Activated T-cell treated with anti-CD3 and anti-CD28 coated beads, Interleukin-2, amount 50 U/mL, for 48 hours (primary cell): ENCODE data around the gene PROSER1.
"Not testable (repeated sequence)": the region's sequence is repeated elsewhere in the genome, so short reads cannot be mapped to it uniquely, and the experiment has no call there.

Experiments
- DNase-seq, 2 experiments: peaks; one replicate each; pipeline ENCODE4 v3.0.0-alpha.2; 2020

The PROSER1 gene

DNA sequence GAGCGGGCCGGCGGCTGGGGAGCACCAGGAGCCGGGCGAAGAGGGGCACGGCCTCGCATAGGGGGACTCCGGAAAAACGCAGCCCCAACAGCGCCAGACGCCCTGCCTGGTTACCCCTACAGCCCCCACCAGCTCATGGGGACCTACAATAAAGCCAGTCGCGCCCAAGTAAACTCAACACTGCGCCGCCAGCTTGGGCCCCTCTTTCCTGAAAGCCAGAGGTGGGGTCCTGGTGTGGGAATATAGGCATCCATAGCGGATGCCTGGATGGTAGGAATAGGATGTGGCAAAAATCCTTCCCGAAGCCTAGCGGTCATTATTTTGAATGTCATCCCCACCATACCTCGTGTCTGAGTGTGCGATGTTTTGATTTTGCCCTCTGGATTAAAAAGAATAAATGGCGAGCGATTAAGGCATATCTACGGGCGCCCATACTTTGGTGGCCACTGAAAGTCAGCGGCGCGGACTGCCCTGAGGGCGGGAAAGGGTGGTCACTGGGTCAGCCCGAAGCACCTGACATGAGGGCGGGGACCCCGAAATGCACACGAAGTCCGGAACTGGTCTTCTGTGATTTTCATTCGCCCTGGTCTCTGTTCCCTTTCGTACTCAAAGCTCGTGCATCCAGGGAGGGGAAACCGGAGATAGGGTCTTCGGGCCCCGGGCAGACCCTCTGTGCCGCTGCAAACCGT is at the start of gene PROSER1, which contains the start of gene NHLRC3:
PROSER1 (minus strand) TSS at position 210 of the 689 bp plus-strand sequence. CDS start 847 bp downstream, outside the sequence.
NHLRC3 (plus strand) TSS at position 577 of the 689 bp plus-strand sequence. CDS start 184 bp downstream, outside the sequence.
- peak; percentile 86 to 88 for DNase-seq

DNA sequence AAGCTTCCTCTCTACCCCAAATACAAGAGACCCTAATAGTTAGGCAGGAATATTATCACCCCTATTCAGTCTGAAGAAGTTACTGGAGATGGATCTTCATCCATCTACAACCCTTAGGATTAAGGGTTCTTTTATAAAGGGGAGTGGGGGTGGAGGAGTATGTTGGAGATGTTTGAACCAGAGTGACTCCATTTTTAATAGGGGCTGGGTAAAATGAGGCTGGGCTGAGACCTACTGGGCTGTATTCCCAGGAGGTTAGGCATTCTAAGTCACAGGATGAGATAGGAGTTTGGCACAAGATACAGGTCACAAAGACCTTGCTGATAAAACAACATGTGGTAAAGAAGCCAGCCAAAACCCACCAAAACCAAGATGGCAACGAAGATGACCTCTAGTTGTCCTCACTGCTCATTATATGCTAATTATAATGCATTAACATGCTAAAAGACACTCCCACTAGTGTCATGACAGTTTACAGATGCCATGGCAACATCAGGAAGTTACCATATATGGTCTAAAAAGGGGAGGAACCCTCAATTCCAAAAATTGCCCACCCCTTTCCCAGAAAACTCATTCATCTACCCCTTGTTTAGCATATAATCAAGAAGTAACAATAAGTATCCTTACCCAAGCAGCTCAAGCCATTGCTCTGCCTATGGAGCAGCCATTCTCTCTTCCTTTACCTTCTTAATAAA is 48.5 kb upstream of the PROSER1 start:
- not testable (repeated sequence) for DNase-seq

DNA sequence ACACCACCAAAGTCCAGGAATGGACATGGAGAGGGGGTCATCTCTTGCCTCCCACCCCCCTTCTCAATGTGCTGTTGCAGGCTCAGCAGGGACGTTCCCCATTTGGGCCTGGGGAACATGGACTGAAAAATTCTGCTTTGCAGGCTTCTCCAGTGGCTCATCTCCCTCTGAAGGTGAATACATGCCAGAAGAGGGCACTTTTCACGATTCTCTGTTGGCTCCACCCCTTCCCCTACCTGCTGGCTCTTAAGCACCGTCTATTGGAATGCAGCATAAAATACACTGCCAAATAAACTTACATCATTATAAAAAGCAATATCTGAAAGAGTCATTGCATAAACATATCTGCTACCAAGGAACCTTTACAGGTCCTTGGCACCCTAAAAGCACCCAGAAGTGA is 36.1 kb upstream of the PROSER1 start:
- no peak for DNase-seq

DNA sequence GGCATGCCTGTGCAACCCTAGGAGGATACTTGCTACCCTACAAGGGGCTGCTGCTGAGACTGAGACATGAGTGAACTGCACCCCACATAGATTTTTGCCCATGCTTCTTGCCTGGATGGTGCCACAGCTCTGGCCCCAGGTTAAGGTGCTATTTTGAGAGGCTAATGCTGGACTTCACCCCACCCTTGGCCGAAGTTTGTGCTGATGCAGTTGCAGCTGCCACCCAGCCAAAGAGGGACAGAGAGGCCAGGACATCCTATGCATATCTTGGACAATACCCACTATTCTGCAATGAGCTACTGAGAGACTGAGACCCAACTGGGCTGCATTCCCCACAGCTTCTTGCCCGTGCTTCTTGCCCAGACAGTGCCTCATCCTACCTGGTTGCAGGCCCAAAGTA is 35.0 kb upstream of the PROSER1 start:
- DNase-seq: no peak

DNA sequence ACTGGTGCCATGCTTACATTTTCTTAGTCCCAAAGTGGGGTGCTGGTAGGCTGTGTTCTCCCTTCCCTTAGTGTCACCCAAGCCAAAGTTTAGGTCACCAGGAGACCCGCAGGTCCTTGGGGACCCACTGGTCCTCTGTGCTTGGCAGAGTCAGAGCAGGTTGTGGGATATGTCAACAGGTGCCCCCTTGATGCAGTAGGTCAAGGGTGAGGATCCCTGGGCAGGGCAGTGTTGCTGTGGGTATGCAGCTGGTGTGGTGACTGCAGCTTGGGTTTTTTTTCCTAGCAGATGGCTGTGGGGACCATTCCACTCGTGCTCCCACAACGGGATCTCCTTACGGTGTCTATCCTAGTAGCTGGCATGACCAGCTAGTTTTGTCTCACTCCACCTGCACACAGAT is 24.1 kb upstream of the PROSER1 start:
- no peak for DNase-seq

DNA sequence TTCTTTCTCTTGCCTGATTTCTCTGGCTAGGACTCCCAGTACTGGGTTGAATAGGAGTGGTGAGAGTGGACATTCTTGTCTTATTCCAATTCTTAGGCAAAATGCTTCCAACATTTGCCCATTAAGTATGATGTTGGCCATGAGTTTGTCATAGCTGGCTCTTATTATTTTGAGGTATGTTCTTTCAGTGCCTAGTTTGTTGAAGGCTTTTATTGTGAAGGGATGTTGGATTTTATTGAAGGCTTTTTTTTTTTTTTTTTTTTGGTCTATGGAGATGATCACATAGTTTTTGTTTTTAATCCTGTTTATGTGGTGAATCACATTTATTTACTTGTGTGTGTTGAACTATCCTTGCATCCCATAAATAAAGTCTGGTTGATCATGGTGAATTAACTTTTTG is 20.2 kb upstream of the PROSER1 start:
- DNase-seq: no peak

DNA sequence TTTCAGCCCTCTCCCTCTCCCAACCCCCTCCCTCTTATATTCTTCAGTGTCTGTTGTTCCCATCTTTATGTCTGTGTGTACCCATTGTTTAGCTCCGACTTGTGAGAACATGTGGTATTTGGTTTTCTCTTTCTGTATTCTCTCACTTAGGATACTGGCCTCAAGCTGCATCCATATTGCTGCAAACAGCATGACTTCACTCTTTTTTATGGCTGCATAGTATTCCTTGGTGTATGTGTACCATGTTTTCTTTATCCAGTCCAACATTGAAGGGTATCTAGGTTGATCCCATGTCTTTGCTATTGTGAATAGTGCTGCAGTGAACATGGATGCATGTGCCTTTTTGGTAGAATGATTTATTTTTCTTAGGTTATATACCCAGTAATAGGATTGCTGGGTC is 18.1 kb upstream of the PROSER1 start:
- DNase-seq: no peak

DNA sequence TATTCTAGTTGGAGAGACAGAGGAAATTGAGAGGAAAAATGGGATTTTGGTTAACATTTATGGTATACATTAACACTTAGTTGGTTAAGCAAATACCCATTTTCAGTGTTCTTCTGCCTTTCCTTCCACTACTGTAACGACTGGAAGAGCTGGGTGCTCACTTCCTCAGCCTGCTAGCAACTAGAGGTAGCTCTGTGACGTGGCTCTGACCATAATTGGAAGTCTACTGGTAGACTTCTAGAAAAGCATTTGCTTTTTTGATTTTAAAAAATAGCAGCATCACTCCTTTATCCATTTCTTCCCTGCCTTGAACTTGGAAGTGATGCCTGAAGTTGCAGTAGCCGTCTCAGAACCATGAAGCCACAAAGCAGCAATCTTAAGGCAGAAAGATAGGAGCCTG is 16.2 kb upstream of the PROSER1 start:
- DNase-seq: no peak

DNA sequence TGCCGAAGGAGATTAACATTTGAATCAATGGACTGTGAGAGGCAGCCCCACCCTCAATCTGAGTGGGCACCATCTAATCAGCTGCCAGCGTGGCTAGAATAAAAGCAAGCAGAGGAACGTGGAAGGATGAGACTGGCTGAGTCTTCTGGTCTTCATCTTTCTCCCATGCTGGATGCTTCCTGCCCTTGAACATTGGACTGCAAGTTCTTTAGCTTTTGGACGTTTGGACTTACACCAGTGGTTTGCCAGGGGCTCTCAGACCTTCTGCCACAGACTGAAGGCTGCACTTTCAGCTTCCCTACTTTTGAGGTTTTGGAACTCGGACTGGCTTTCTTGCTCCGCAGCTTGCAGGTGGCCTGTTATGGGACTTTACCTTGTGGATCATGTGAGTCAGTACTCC is 15.1 kb upstream of the PROSER1 start:
- no peak for DNase-seq

DNA sequence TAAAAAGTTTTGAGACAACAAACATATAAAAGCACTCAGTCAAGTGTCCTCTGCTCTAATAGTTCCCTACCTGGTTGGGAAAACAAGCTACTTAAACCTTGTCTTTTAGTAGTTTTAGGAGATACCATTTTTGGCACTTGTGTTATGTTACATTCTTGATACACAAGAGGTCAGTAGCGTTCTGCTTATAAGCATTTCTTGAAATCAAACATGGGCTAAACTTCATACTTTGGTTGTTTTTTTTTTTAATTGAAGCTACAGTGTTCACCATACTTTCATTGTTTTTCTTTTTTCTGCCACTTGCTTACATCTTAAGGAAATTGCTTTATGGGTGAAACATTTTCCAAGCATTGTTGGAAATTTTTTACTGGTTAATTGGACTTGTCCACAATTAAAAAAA is 13.3 kb upstream of the PROSER1 start:
- DNase-seq: no peak

DNA sequence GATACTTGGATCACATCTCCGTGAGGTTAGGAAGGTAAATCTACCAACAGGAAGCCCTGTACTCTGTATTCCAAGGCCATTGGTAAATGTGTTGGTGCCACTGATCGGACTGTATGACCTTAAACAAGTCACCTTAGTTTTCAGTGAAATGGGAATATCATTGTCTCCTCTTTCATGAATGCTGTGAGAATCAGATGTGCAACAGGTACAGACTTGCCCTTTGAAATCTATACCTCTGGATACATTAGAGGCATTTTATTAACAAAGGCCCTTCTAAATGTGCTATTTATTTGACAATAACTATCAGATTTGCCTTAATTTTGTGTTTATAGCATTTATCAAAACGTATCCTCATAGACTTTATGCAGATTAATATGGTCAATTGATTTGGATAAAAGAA is 11.4 kb upstream of the PROSER1 start:
- DNase-seq: no peak

DNA sequence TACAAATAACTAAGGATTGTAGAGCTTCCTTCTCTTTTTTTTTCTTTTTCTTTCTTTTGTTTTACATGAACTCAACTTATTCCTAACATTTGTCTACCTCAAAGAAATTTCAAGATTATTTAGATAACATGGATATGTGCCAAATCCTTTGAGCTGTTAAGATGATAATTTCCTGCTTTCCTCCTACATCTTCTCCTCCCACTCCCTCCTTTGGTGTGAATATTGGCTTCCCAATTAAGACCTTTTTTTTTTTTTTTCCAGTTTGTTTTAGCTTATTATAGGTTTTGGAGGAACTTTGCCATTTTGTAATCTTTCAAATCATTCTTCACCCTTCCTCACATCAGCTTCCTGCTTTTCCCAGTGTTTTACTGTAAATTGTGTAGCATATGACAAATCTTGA is 10.9 kb upstream of the PROSER1 start:
- no peak for DNase-seq

DNA sequence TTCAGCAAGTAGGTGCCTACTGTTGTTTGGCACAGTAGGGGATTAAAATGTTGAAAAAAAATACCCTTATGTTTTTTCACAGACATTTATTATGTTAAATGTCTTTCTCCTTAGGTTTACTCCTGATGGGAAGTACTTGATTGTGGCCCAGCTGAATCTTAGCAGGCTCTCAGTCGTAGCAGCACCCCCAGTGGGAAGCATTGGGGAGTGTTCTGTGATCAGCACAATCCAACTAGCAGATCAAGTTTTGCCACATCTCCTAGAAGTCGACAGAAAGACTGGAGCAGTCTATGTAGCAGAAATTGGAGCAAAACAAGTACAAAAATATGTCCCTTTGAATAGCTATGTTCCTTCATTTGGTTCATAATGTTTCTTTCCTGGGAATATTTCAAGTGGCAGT is 9.7 kb upstream of the PROSER1 start:
- DNase-seq: no peak

DNA sequence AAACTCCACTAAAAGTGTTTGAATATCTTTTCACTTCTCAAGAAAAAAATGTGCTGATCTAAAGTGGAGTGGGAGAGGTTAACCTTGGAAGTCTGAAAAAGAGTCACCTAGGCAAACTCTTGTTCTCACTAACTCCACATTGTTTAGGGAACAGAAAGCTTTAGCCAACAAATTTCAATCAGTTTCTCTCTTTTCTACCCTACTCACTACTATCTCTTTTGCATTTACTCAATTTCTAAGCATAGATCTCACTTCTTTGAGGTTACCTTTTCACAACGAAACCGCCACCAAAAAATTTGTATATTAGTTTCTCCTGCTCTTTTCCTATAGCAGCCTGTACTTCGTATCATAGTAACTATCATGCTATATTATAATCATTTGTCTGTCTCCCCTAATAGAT is 6.6 kb upstream of the PROSER1 start:
- DNase-seq: no peak

DNA sequence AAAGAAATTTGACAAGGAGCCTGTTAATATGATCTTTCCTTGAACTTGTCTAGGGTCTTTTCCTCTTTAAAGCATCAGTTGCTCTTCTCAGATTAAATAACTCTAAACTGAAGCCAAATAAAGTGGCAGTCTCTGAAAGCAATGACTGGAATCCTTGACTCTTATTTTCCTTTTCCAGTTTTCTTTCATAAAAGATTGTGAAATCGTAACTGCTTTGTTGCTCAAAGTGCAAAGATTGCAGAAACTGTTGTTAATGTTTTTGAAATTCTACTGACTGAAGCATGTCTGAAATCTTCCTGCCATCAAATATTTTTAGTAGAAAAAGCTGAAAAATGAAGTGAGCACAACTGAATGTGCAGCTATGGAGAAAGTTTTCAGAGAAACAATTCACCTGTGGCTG is 2.3 kb upstream of the PROSER1 start:
- DNase-seq: no peak

DNA sequence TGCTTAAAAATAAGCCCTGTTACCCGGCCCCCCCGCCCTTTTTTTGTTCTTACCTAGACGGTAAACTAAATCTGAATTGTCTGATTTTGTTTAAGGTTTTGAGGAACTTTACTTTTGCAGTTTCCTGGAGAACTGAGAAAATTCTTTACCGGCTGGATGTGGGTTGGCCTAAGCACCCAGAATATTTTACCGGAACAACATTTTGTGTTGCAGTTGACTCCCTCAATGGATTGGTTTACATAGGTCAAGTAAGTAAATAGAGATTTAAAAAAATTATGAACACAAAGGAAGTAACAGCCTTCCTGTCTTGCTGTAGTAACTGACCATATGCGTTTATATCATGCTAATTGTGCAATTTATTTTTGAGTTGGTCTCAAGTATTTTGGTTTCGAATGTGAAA is 1.2 kb upstream of the PROSER1 start:
- DNase-seq: no peak

DNA sequence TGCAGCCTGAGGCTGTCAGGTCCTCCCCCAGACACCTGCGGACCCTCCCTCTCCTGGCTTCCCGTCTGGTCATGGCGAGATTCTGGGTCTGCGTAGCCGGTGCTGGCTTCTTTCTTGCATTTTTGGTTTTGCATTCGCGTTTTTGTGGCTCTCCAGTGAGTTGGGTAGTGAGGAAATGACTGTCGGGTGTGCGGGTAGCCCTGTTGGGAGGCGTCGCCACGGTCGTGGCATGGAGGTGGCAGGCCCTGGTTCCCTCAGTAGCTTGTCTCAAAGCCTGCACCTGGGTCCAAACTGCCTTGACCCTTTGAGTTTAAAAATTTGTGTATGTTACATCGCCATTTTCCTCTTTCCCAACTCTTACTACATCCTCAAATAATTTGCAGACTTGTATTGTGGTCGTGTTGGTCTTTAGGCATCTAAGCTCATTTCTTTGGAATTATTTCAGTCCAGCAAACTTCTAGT is 711 bp upstream of the PROSER1 start:
- peak; percentile 75 to 78 for DNase-seq

DNA sequence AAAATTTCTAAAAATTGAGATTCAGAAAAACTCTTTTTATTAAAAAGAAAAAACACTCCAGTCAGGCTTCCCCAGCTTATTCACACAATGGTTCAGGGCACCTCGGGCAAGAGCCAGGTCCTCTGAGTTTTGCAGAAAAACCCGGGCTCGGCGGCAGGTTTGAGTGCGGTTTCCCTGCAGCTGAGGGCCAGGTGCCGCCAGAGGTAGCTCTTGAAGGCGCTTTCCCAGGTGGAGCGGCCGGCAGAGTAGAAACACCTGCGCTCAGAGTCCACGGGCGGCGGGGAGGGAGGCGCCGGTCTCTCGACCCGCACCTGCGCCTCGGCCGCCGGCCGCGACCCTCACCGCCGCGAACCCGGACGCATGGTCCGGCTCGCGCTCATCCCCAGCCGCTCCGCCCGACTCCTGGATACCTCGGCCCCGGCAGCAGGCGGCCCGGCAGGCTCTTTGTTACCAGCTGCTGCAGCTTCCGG is 444 bp downstream of the PROSER1 start:
- no peak for DNase-seq

DNA sequence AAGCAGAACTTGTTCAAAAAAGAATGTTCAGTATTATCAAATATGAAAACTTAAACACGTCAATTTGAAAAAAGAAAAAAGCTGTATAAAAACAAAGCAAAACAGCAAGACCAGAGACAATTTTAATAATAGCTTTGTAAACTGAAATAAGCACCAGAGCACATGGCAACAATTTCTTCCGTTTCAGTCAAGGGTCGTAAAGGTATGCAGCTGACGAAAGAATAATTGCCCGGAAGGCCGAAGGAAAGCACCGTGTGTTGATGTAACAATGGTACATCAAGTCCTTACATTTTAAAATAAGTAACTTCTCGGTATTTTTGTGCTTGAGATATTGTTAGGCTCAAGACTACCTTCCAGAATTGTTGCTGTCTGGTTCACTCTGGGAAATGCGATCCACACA is 1.7 kb downstream of the PROSER1 start:
- DNase-seq: peak in 1 of 2 experiments; percentile 25

DNA sequence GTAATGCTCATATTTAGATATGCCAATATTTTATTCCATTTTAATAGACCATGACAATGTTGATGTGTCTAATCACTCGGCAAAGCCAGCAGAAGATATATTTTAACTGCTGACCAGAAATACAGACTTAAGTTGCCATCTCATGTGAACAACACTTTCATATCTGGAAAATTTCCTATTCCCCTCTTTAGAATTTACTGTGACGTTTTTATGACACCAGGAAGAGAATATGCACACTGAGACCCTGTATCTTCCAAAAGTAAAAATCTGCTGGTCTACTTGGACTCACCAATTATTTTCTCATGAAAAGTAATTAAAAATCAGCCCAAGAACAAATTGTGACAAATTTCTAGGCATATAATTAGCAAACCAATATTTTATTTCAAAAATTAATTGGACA is 2.1 kb downstream of the PROSER1 start:
- DNase-seq: no peak

DNA sequence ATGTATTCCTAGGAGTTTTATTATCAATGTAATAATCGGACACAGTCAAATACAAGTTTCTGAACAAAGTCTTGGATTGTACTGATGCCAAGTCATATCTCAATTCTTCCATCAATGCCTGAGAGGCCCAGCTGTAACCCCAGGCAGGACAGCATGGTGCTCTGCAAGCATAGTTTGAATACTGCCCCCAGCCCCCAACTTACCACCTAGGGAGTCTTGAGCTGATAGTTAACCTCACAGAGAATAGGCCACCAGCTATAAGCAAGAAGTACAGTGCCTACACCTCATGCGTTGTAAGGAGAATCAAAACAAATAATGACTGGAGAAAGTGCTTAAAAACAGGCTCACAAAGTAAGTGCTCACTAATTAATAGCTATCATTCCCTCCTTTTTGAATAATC is 2.7 kb downstream of the PROSER1 start:
- DNase-seq: no peak

DNA sequence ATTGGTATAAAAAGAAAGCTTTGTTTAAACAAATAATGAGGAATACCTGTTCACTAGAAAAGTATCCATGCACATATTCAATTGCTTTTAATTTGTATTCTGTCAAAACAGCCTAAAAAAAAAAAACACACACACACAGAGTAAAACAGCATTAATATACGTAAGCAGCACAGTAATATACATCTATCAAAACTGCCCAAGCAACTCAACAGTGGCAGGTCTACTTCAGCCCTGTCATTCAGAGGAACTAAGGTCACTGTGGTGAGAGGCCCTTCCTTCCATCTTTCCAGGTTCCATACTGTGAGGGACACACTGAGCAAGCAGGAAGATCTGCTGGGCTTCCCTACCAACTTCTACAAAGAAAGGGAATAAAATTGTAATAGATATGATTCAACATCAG is 3.8 kb downstream of the PROSER1 start:
- DNase-seq: no peak

DNA sequence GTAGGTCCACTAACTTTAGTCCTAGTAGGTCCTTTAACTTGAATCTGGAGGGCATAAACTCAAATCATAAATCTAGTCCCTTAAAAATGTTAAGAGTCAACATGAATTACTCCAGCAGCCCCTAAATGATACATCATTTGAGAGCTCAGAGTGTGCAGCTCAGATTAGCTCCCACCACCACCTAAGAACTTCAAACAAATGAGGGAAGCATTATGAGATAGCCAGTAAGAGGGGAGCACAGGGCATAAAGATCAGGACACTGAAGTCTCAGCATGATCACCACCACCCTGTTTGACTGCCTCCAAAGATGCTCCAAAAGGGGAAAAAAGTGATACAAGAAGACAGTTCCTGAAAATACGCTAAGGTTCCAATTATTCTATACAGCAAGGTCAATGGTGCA is 5.7 kb downstream of the PROSER1 start:
- DNase-seq: no peak

DNA sequence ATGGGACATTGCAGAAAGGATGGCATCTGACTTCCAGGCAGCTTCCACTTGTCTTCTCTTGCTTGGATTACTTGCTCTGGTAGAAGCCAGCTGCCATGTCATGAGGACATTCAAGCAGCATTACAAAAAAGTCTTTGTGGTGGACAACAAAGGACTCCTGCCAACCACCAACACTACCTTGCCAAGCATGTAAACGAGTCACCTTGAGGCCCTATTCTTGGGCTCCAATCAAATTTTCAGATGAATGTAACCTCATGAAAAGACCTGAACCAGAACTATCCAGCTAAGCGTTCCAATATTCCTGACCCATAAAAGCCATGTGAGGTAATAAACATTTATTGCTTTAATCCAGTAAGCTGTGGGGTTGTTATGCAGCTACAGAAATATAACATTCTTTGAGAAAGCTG is 12.5 kb downstream of the PROSER1 start:
- no peak for DNase-seq
